Naive B cell (primary cell): Measurements from ENCODE around the gene RRBP1. TPM values are rescaled to one million over a fixed set of nuclear protein-coding genes. Genes with fewer than 3 reads are reported as not detected.
A peak's percentile ranks its signal among the peaks of the same experiment; 100 is the strongest.

Source experiments
- ATAC-seq, 2 donors: fragments of 150-1000 bp; cut with Tn5 transposase; 2 replicates each; pipeline ENCODE4 v1.10.0; 2021; ENCODE audit warnings: low read depth in 2 of 2, mild to moderate bottlenecking in 2 of 2, moderate library complexity in 2 of 2
- DNase-seq: peaks from one replicate; pipeline ENCODE4 v3.0.0; 2022
- H3K27ac Mint-ChIP-seq, 6 donors: one replicate each; pipeline ENCODE4 v1.8.0; 2020 to 2022; ENCODE audit warnings: mild to moderate bottlenecking in 6 of 6, mixed read lengths in 6 of 6, moderate library complexity in 5 of 6, inconsistent platforms in 2 of 6
- H3K27me3 Mint-ChIP-seq, 3 donors: one replicate each; pipeline ENCODE4 v1.8.0; 2021 to 2022; ENCODE audit warnings: mixed read lengths in 3 of 3, mild to moderate bottlenecking in 1 of 3
- H3K36me3 Mint-ChIP-seq, 2 donors: one replicate each; pipeline ENCODE4 v1.8.0; 2020 to 2022; ENCODE audit warnings: mixed read lengths in 2 of 2, inconsistent platforms in 1 of 2, mild to moderate bottlenecking in 1 of 2
- H3K4me1 Mint-ChIP-seq, 3 donors: one replicate each; pipeline ENCODE4 v1.8.0; 2020 to 2022; ENCODE audit warnings: mixed read lengths in 3 of 3, inconsistent platforms in 1 of 3, mild to moderate bottlenecking in 1 of 3, moderate library complexity in 1 of 3
- H3K4me3 Mint-ChIP-seq, 8 donors: one replicate each; pipeline ENCODE4 v1.8.0; 2020 to 2022; ENCODE audit warnings: mild to moderate bottlenecking in 8 of 8, mixed read lengths in 8 of 8, moderate library complexity in 8 of 8, inconsistent platforms in 2 of 8
- H3K9me3 Mint-ChIP-seq, 7 donors: one replicate each; pipeline ENCODE4 v1.8.0; 2020 to 2022; ENCODE audit warnings: mixed read lengths in 7 of 7, mild to moderate bottlenecking in 5 of 7, inconsistent platforms in 2 of 7, moderate library complexity in 1 of 7
- polyA plus RNA-seq, 6 donors: library from polyadenylated mRNA; unstranded; fragments of 300-500 nt; fragmentation: Illumina TruSeq; gene quantifications; one replicate each; pipeline ENCODE4 v1.2.3, GENCODE V29; 2021; ENCODE audit warnings: low read depth in 6 of 6

The RRBP1 gene
- polyA plus RNA-seq, 6 donors from 2014 or later: 1.00 to 12.2 (median 2.1) TPM

GRCh38 chr20:17701826-17702225 lies 19.8 kb upstream of the RRBP1 start:
- Mint-ChIP-seq H3K27me3 (peaks cover 0 to 7% (median 0%) of the 10 kb centered on the region in 3 donors), H3K27ac (no peak overlapping the region), H3K4me3 (no peak overlapping the region), H3K36me3 (no peaks in the 10 kb centered on the region), H3K4me1 (no peaks in the 10 kb centered on the region), H3K9me3 (peaks cover 0 to under 1% (median 0%) of the 10 kb centered on the region in 7 donors)
- ATAC-seq: no peak
- no peak for DNase-seq

DNA sequence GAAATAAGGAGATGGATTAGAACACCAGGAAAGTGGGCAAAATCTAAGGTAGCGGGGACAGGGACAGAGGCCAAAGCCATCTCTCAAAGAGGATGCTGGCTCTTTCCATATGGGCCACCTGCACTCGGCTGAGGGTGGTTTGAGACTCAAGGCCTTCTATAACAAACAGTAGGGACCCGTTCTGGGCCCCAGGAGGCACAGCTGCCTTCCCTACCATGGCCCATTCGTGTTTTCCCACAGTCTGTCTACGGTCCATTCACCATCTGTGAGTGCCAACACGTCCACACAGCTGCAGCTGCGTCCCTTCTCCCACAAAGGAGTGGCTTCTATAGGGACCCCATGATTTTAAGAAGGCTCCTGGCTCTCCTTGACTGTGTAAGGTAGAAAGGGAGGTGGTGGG lies 18.6 kb upstream of the RRBP1 start:
- no peaks in the 10 kb centered on the region for H3K4me1 Mint-ChIP-seq
- ATAC-seq (no peak), DNase-seq (no peak)
- peaks cover 0 to 6% (median 0%) of the 10 kb centered on the region in 3 donors for H3K27me3 Mint-ChIP-seq
- H3K9me3 Mint-ChIP-seq: peaks cover 0 to 8% (median 2%) of the 10 kb centered on the region in 7 donors
- no peak overlapping the region for H3K4me3 Mint-ChIP-seq
- H3K27ac Mint-ChIP-seq: no peak overlapping the region
- H3K36me3 Mint-ChIP-seq: no peaks in the 10 kb centered on the region

GRCh38 chr20:17699931-17700351 lies 17.9 kb upstream of the RRBP1 start, which contains the start of gene BANF2:
Gene BANF2 (plus strand): TSS chr20:17699966. CDS start chr20:17725026, 25,060 bp downstream.
- H3K27ac Mint-ChIP-seq: peak within 1 kb of the TSS in 2 of 6 donors; percentile 15 to 61
- H3K4me1 Mint-ChIP-seq: no peaks in the 10 kb centered on the region
- no peaks in the 10 kb centered on the region for H3K36me3 Mint-ChIP-seq
- peaks cover 0 to 6% (median 0%) of the 10 kb centered on the region in 3 donors for H3K27me3 Mint-ChIP-seq
- DNase-seq (no peak), ATAC-seq (no peak)
- no peak within 1 kb of the TSS for H3K4me3 Mint-ChIP-seq
- peaks cover 0 to 8% (median 2%) of the 10 kb centered on the region in 7 donors for H3K9me3 Mint-ChIP-seq

DNA sequence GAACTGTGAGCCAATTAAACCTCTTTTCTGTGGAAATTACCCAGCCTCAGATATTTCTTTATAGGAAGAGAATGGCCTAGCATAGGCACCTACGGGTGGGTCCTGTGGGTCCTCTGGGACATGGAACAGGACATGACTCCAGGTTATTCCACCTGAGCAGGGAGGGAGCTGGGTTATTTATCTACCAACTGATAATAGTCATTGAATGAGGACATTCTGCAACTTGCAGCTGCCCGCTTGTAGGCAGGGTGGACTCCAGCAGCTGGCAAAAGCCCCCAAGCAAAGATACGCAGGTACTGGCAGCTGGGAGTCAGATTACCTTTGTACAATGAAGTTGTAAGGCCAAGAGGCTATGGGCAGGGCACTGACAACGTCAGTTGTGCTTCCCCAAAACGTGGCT lies 16.3 kb upstream of the RRBP1 start:
- Mint-ChIP-seq H3K27me3 (peaks cover 5 to 15% (median 10%) of the 10 kb centered on the region in 3 donors), H3K4me1 (peaks cover 0 to 5% (median 0%) of the 10 kb centered on the region in 3 donors), H3K36me3 (peaks cover 0 to 6% of the 10 kb centered on the region in 2 donors), H3K4me3 (no peak overlapping the region), H3K27ac (no peak overlapping the region), H3K9me3 (peaks cover 0 to 8% (median 3%) of the 10 kb centered on the region in 7 donors)
- DNase-seq: no peak
- no peak for ATAC-seq

GRCh38 chr20:17697171-17697570 lies 15.1 kb upstream of the RRBP1 start:
- no peak for ATAC-seq
- Mint-ChIP-seq H3K36me3 (peaks cover 0 to 6% of the 10 kb centered on the region in 2 donors), H3K4me3 (peak overlapping the region in 1 of 8 donors; percentile 25), H3K4me1 (peaks cover 0 to 5% (median 0%) of the 10 kb centered on the region in 3 donors), H3K27ac (no peak overlapping the region), H3K9me3 (peaks cover 0 to 8% (median 3%) of the 10 kb centered on the region in 7 donors), H3K27me3 (peaks cover 7 to 22% (median 17%) of the 10 kb centered on the region in 3 donors)
- DNase-seq: no peak

DNA sequence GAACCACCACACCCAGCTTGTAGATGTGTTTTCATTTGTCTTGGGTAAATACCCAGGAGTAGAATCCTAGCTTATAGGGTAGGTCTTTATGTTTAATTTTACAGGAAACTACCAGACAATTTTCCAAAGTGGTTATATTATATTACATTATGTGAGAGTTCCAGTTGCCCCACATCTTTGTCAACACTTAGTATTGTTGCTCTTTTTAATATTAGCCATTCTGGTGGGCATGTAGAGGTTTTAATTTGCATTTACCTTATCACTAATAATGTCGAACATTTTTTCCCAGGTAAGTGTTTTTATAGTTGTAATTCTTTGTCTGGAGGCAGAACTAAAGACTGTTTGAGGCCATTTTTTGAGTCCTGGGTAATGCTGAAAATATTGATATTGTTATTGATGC lies 14.2 kb upstream of the RRBP1 start:
- DNase-seq (no peak), ATAC-seq (no peak)
- H3K27me3 Mint-ChIP-seq: peaks cover 13 to 31% (median 26%) of the 10 kb centered on the region in 3 donors
- H3K36me3 Mint-ChIP-seq: peaks cover 0 to 6% of the 10 kb centered on the region in 2 donors
- H3K4me3 Mint-ChIP-seq: no peak overlapping the region
- peaks cover 0 to 8% (median 4%) of the 10 kb centered on the region in 7 donors for H3K9me3 Mint-ChIP-seq
- no peak overlapping the region for H3K27ac Mint-ChIP-seq
- H3K4me1 Mint-ChIP-seq: peaks cover 0 to 5% (median 0%) of the 10 kb centered on the region in 3 donors

DNA sequence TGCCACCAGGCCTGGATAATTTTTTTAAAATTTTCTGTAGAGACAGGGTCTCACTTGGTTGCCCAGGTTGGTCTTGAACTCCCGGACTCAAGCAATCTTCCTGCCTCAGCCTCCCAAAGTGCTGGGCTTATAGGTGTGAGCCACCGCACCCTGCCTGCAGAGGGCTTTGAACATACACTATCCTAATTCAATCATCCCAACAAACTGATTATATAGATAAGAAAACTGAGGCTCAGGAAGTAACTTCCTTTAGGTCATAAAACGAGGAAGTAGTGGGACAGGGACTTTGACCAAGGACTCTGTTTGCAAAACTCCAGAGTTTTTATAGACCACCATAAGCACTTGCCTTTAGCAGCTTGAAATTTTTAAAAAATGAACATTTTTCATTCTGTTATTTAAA lies 12.7 kb upstream of the RRBP1 start:
- Mint-ChIP-seq H3K27me3 (peaks cover 17 to 42% (median 38%) of the 10 kb centered on the region in 3 donors), H3K36me3 (peaks cover 0 to 6% of the 10 kb centered on the region in 2 donors), H3K27ac (no peak overlapping the region), H3K4me3 (no peak overlapping the region), H3K9me3 (peaks cover 2 to 20% (median 6%) of the 10 kb centered on the region in 7 donors), H3K4me1 (peaks cover 0 to 5% (median 0%) of the 10 kb centered on the region in 3 donors)
- DNase-seq: no peak
- ATAC-seq: no peak

DNA sequence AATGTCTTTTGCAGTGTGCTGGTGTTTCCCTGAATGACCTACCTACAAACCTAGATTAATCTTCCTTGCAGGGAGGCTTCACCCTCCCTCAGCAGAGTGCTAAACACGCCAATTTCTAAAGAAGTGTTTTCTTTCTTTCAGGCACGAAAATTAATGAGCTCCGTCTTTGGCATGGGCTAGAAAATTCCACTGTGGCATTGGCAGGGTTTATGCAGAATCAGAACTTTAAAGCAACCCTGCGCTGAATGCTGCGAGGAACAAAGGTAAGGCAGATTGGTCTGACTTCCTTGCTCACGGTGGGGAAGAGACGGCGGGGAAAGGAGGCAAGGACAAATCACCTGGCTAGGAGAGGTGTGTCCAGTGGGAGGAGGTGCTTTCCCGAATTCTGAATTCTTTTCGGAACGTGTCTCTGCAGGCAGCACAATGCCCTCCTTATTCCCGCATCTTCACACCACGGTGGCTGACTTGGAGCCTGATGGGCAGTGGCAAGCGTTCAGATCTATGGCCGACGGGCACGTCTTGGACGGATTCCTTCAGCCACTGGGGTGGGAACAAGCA lies 11.5 kb upstream of the RRBP1 start:
- no peak for DNase-seq
- Mint-ChIP-seq H3K4me3 (no peak overlapping the region), H3K9me3 (peaks cover 3 to 20% (median 6%) of the 10 kb centered on the region in 7 donors), H3K4me1 (peaks cover 0 to 5% (median 0%) of the 10 kb centered on the region in 3 donors), H3K27me3 (peaks cover 20 to 46% (median 38%) of the 10 kb centered on the region in 3 donors), H3K27ac (no peak overlapping the region), H3K36me3 (peaks cover 0 to 6% of the 10 kb centered on the region in 2 donors)
- ATAC-seq: no peak

DNA sequence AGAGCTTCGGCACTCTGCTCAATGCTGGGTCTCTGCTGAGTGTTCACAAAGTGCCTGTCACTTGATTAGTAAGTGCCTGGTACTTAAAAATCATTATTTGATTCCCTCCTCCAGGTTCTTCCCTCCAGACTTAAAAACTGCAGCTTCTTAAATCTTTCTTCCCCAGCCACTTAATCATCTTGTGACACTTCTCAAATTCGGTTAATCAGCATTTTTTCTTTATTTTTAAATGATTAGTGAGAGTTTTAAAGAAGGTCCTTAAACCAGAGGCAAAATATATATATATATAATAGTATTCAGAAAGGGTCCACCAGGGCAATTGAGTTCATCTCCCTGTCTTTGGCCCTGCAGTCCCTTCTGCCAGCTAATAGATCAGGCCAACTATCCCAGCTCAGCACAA lies 9.7 kb upstream of the RRBP1 start:
- ATAC-seq (no peak), DNase-seq (no peak)
- Mint-ChIP-seq H3K36me3 (peaks cover 0 to 18% of the 10 kb centered on the region in 2 donors), H3K27ac (no peak overlapping the region), H3K9me3 (peaks cover 7 to 19% (median 14%) of the 10 kb centered on the region in 7 donors), H3K4me1 (peaks cover 0 to 5% (median 4%) of the 10 kb centered on the region in 3 donors), H3K27me3 (peaks cover 26 to 61% (median 55%) of the 10 kb centered on the region in 3 donors), H3K4me3 (no peak overlapping the region)

DNA sequence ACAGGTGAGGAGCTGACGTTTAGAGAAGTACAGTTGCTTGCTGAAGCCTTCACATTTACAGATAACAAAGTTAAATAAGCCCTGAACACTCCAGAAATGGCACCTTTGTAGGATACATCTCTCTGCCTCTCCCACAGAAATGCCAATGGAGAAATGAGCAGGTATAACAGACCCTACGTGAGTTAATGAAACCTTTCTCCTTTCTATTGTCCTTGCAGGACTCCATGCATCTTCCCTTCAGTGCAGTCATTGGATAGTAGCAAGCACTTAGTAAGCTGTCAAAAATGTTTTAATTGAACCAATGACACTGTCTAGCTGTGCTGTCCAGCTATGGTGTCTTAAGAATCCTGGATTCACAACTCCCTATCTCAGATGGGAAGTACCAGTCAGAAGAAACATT lies 8.1 kb upstream of the RRBP1 start:
- Mint-ChIP-seq H3K9me3 (peaks cover 4 to 17% (median 11%) of the 10 kb centered on the region in 7 donors), H3K27ac (no peak overlapping the region), H3K4me3 (no peak overlapping the region), H3K36me3 (peaks cover 0 to 29% of the 10 kb centered on the region in 2 donors), H3K4me1 (peaks cover 0 to 8% (median 5%) of the 10 kb centered on the region in 3 donors), H3K27me3 (peaks cover 32 to 72% (median 69%) of the 10 kb centered on the region in 3 donors)
- DNase-seq: no peak
- no peak for ATAC-seq

- Mint-ChIP-seq H3K9me3 (peaks cover 4 to 17% (median 9%) of the 10 kb centered on the region in 7 donors), H3K36me3 (peaks cover 0 to 26% of the 10 kb centered on the region in 2 donors), H3K27ac (peak overlapping the region in 1 of 6 donors; percentile 17), H3K4me1 (peaks cover 0 to 8% (median 1%) of the 10 kb centered on the region in 3 donors), H3K4me3 (no peak overlapping the region), H3K27me3 (peaks cover 29 to 80% (median 70%) of the 10 kb centered on the region in 3 donors)
- DNase-seq (no peak), ATAC-seq (no peak)
These were observed 6.9 kb upstream of the RRBP1 start for GRCh38 chr20:17688965-17689364.

DNA sequence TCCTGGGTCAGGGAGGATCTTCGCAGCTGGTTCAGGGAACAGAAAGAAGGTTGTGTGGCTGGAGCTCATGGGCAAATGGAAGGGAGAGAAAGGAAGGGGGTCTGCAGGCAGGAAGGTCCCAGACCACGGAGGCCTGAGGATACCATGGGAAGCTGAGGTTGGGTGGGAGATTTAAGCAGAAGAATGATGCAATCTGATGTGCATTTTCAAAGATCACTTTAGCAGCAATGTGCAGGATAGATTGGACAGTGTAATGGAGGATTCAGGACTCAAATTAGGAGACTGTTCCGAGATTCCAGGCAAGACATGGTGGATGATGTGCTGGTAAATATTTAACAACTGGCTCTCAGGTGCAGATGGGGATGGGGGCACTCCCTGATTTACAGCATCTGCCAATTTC lies 5.8 kb upstream of the RRBP1 start:
- DNase-seq: no peak
- peaks cover 0 to 22% of the 10 kb centered on the region in 2 donors for H3K36me3 Mint-ChIP-seq
- no peak overlapping the region for H3K4me3 Mint-ChIP-seq
- no peak overlapping the region for H3K27ac Mint-ChIP-seq
- H3K4me1 Mint-ChIP-seq: peaks cover 2 to 13% (median 5%) of the 10 kb centered on the region in 3 donors
- peaks cover 29 to 78% (median 66%) of the 10 kb centered on the region in 3 donors for H3K27me3 Mint-ChIP-seq
- no peak for ATAC-seq
- H3K9me3 Mint-ChIP-seq: peaks cover 4 to 17% (median 8%) of the 10 kb centered on the region in 7 donors

GRCh38 chr20:17685168-17685567 lies 3.1 kb upstream of the RRBP1 start:
- Mint-ChIP-seq H3K9me3 (peaks cover 1 to 8% (median 5%) of the 10 kb centered on the region in 7 donors), H3K36me3 (peaks cover 0 to 22% of the 10 kb centered on the region in 2 donors), H3K4me3 (peak overlapping the region in 1 of 8 donors; percentile 67), H3K27ac (no peak overlapping the region), H3K4me1 (peaks cover 13 to 21% (median 17%) of the 10 kb centered on the region in 3 donors), H3K27me3 (peaks cover 19 to 53% (median 42%) of the 10 kb centered on the region in 3 donors)
- no peak for ATAC-seq
- DNase-seq: no peak
